Kidney glomerular epithelial cell (primary cell): ENCODE results near the gene TRIM67.
A peak's percentile ranks its signal among the peaks of the same experiment; 100 is the strongest.
"Not testable (repeated sequence)": the region's sequence is repeated elsewhere in the genome, so short reads cannot be mapped to it uniquely, and the experiment has no call there.

ENCODE experiments used
- DNase-seq: peaks from one replicate; lab custom pipeline; 2025; lab: John Stamatoyannopoulos, UW

The TRIM67 gene

GRCh38 chr1:231161667-231162296 lies at the start of gene TRIM67:
TSS of gene TRIM67 (plus strand) at chr1:231162058. CDS start at chr1:231162970, 912 bp downstream.
- peak; percentile 44 for DNase-seq

GRCh38 chr1:231116738-231117137 lies 45.1 kb upstream of the TRIM67 start:
- DNase-seq, result peak; percentile 23

DNA sequence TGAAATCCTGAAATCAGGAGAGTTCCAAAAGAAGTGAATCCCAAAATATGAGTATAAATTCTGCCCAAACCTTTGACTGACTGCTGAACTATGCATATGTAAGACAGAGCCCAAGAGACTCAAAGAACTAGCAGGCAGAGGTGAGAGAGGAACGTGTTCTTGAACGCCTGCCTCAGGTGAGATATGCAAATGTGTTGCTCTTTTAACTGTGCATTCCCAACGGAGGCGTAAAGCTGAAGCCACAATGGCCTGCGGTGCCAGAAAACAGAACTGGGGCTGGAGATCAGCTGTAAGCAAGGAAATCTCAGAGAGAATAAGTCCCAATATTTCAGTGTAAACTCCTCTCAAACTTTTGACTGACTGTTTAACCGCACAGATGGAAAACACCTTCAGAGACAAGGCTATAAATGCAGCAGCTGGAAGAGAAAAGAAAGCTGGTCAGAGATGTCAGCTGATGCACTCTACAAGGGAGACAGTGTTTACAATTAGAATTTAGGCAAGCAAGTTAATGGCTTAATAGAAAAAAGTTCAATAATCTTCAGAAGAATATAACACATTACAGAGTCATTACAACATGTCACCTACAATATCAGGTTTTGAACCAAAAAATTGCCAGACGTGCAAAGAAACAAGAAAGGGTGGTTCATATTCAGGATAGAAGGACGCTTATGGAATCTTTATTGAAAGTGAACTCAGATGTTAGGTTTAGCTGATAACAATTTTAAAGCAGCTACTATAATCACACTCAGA lies 43.0 kb upstream of the TRIM67 start:
- no peak for DNase-seq

DNA sequence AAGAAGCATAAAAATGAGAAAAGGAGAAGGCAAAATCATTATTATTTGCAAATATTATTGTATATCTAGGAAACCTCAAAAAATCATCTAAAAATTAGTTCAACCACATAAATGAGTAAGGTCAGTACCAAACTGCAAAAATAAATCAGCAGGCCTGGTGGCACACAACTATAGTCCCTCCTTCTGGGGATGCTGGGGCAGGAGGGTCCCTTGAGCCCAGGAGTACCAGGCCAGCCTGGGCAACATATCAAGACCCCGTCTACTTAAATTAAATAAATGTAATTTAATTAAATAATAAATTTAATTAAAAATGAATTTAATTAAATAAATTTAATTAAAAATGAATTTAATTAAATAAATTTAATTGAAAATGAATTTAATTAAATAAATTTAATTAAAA lies 40.3 kb upstream of the TRIM67 start:
- no peak for DNase-seq

DNA sequence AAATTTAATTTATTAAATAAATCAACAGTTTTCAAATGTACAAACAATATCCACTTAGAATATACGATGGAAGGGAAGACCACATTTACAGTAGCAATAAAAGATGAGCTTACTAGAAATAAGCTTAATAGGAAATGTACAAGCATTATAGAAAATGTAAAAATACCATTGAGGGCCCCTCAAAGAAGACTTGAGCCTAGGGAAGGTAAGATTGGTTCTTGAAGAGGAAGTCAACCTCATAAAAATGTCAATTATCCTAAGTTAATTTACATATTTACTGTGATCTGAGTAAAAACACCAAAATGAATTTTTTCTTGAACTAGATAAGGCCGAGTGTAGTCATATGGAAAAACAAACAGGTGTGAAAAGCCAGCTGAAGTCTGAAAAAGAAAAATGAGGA lies 39.7 kb upstream of the TRIM67 start:
- no peak for DNase-seq

DNA sequence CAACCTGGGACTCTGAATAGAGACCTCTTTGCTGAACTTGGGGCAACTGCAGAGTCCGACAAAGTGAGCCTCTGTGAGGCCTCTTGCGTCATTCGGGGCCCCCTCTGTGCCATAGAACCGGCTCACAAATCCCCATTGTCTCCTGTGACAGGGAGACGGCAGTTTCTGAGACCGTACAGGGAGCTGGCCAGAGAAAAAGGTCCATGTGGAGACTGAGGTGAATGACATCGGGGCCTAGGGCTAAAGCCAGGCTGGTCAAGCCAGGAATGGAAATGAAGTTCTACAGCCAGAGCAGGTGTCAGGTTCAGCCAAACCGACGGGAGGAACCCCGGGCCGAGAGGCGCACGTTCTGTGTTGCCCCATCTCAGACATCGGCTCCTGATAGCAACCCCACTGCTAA lies 37.1 kb upstream of the TRIM67 start:
- DNase-seq, result no peak

DNA sequence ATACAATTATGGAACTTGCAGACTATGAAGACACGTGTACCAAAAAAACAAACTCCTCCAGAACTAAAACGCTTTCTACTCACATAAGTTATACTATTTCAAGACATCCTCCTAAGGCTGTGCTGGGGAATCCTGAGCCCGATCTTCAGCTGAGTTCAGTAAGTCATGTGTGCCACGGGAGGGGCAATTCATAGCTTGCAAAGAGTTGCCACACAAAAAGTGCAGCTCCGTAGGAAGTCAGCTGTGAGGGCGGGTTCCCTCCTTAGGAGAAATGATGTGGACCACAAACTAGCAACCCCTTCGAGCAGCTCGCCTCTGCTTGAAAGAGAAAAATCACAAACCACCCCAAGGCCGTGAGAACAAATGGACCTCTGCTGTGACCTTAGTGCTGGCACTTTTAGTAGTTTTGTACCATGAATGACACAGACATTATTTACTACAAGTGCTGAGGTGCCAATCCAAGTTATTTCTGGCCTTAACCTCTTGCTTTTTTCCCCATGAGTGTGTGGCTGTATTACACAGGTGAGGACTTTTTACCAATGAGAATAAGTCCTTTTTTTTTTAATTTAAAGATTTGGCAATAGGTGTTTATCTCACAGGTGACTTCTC lies 35.8 kb upstream of the TRIM67 start:
- DNase-seq, result no peak

DNA sequence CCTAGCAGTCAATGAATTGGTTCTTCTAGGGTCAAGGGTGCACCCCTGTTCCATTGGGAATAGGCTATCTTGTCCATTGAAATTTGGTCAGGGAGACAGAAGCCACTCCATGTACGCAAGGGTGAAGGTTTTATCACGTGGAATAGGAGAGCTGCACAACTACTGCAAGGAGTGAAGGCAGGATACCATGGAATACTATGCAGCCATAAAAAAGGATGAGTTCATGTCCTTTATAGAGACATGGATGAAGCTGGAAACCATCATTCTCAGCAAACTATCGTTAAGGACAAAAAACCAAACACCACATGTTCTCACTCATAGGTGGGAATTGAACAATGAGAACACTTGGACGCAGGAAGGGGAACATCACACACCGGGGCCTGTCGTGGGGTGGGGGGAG lies 34.8 kb upstream of the TRIM67 start:
- not testable (repeated sequence) for DNase-seq

- DNase-seq, result not testable (repeated sequence)
These were observed 33.4 kb upstream of the TRIM67 start for GRCh38 chr1:231128471-231128870.

DNA sequence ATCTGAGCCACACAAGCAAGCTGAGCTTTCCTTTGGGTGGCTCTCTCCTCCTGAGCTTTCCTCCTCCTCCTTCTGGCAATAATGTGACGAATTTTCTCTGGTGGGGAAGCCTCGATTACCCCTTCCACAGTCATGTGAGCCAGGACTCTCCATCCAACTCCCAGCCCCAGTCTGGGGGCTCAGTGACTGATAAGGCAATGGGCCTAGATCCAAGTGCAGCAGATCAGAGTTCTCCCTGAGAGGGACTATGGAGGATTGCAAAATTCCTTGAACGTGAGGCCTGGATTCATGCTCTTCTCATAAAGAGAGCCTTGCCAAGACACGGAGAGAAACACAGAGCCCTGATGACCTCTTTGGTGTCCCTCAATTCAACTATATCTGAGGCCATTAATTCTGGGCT lies 31.3 kb upstream of the TRIM67 start:
- DNase-seq, result no peak

DNA sequence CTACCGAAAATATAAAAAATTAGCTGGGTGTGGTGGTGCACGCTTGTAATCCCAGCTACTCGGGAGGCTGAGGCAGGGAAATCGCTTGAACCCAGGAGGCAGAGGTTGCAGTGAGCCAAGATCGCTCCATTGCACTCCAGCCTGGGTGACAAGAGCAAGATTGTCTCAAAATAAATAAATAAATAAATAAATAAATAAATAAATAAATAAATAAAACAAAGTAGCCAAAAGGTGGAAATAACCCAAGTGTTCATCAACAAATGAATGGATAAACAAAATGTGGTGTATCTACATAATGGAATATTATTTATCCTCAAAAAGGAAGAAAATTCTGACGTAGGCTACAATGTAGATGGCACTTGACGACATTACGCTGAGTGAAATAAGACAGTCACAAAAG lies 29.3 kb upstream of the TRIM67 start:
- DNase-seq, result not testable (repeated sequence)

- DNase-seq, result peak; percentile 50
These were observed 27.2 kb upstream of the TRIM67 start for GRCh38 chr1:231134624-231135023.

DNA sequence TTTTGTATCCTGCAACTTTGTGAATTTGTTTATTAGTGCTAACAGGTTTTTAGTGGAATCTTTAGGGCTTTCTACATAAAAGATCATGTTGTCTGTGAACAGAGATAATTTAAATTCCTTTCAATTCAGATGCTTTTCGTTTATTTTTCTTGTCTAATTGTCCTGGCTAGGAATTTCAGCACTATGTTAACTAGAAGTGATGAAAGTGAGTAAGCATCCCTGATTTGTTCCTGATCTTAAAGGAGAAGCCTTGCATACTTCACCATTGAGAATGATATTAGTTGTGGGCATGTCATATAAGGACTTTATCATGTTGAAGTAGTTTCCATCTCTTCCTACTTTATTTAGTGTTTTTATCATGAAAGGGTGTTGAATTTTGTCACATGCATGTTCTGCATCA lies 23.6 kb upstream of the TRIM67 start:
- DNase-seq, result peak; percentile 28

DNA sequence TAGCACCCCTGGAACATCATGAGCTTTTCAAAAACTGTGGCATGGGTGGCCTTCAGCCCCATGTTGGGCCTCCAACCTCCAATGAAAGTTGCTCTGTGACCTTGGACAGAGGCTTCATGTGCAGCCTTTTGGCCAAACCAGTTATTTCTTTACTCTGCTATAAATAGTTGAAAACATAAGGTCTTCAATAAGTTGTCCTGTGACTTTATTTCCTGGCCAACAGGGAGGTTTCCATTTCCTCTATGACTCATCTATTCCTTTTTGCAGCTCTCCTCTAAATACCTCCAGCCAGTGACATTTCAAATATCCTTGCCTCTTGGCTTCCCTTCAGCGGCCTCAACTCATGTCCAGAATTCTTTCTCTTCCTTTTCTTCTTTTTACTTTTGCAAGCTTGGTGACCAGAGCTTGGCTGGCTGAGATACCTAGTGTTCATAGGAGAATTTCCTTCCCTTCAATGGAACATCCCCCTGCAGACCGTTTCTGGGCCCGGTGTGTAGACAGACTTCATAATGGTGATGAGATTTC lies 22.7 kb upstream of the TRIM67 start:
- DNase-seq, result peak; percentile 6

DNA sequence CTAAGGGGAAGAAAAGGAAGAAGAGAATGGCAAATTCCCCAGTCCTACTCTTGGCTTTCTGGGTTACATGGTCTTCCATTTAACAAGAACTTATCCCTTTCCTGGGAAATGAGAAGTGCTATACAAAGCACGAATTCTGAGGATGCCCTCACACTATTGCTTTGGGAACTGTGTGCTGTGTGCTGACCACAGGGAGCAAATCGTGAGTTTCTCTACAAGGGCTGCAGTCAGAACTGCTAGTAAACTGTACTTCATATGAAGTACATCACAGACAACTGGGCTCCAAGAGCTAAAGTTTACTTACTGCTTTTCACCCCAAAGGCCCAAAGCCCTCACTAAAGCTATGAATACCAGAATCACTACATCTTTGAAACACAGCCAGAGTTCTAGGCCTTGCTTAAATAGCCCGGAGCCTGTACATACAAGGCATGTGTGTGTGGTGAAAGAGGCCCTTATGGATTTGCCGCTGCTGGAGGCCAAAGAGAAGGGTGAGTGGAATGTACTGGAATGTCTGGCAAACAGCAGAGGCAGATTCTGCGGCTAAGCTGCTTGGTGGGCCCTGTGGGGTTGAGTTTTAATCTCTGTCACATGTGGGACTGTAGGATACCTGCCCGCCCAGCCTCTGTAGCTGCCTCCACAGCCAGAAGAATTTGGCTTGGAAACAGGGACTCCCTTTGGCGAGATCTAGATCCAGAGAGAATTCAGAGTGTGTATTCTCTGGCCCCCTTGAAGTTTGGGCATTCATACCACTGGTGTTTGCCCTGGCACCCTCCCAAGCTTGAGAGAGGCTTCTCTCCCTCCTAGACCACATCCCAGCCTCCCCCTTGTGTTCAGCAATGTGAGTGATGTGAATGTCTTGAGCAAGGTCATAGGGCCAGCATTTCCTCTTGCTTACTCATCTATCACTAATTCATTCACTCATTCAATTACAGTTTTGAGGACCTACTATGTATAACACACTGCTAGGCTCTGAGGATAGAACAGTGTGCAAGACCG lies 21.9 kb upstream of the TRIM67 start:
- peak; percentile 94 for DNase-seq

DNA sequence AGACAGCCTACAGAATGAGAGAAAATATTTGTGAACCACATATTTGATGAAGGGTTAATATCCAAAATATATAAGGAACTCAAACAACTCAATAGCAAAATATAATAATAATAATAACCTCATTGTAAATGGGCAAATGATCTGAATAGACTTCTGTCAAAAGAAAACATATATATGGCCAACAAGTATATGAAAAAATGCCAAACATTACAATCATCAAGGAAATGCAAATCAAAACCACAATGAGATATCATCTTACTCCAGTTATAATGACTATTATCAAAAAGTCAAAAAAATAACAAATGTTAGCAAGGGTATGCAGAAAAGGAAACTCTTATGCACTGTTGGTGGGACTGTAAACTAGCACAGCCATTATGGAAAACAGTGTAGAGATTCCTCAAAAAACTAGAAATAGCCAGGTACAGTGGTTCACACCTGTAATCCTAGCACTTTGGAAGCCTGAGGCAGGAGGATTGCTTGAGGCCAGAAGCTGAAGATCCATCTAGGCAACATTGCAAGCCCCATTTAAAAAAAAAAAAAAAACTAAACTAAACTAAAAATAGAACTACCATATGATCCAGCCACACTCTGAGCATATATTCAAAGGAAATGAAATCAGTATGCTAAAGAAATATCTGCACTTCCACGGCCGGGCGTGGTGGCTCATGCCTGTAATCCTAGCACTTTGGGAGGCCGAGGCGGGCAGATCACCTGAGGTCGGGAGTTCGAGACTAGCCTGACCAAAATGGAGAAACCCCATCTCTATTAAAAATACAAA lies 17.3 kb upstream of the TRIM67 start:
- no peak for DNase-seq

- DNase-seq, result no peak
These were observed 14.0 kb upstream of the TRIM67 start for GRCh38 chr1:231147896-231148295.

GRCh38 chr1:231151811-231152210 lies 10.0 kb upstream of the TRIM67 start:
- no peak for DNase-seq

GRCh38 chr1:231153726-231154125 lies 8.1 kb upstream of the TRIM67 start:
- no peak for DNase-seq

GRCh38 chr1:231155808-231156207 lies 6.0 kb upstream of the TRIM67 start:
- no peak for DNase-seq

DNA sequence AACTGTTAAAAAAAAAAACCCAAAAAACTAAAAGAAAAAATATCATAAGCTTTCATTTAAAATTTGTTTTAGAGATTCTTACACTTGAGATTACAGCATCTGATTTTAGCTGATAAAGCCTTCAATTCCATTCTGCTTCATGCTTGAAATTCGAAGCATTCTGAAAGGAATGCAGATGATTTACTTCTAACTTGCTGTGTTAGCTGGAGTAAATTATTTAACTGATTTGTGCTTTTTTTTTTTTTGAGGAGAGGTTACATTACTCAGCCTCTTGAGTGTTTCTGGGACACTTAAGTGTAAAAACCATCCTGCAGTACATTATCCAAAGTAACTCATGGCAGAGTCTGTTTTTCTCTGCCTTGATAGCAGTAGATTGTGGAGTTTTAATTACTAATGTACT lies 4.5 kb upstream of the TRIM67 start:
- peak; percentile 22 for DNase-seq
